Left lung (tissue), 10 donors: ENCODE measurements around the gene IL36A. TPM values are rescaled to one million over a fixed set of nuclear protein-coding genes. Genes with fewer than 3 reads are reported as not detected.

Experiments
- ATAC-seq: fragments of 200-7000 bp; cut with Tn5 transposase; one replicate; pipeline ENCODE4 v1.9.1; 2020; ENCODE audit warnings: moderate library complexity
- DNase-seq, 4 donors: peaks; one replicate each; pipeline ENCODE4 v3.0.0-alpha.2; 2013 to 2020
- H3K27ac ChIP-seq, 2 donors: fragments of 200-600 bp; sonication (generic) in 1 of 2; one replicate each; pipeline versions ENCODE4 v1.5.0 to v1.8.0; 2020 to 2021
- H3K27me3 ChIP-seq, 2 donors: fragments of 200-600 bp; sonication (generic) in 1 of 2; one replicate each; pipeline versions ENCODE4 v1.5.0 to v1.8.0; 2020 to 2021
- H3K36me3 ChIP-seq, 2 donors: fragments of 200-600 bp; sonication (generic) in 1 of 2; one replicate each; pipeline versions ENCODE4 v1.5.0 to v1.8.0; 2020 to 2021
- H3K4me1 ChIP-seq, 2 donors: fragments of 200-600 bp; one replicate each; pipeline ENCODE4 v1.8.0; 2021
- H3K4me3 ChIP-seq, 2 donors: fragments of 200-600 bp; sonication (generic) in 1 of 2; one replicate each; pipeline versions ENCODE4 v1.5.0 to v1.8.0; 2020 to 2021; ENCODE audit warnings: mild to moderate bottlenecking in 1 of 2
- H3K9me3 ChIP-seq, 2 donors: fragments of 200-600 bp; sonication (generic) in 1 of 2; one replicate each; pipeline versions ENCODE4 v1.5.0 to v1.8.0; 2020 to 2021
- intact Hi-C, 2 donors: fragments of 100-400 bp; cut with DNase I; formaldehyde crosslinking; loops; one replicate each; pipeline versions ENCODE4 v1.11.2 to v1.14.2; 2022
- polyA plus RNA-seq, 6 donors: library from polyadenylated mRNA; unstranded; fragments of 120-200 nt; gene quantifications; one replicate each; pipeline ENCODE4 v1.2.1, GENCODE V29; 2013; ENCODE audit not compliant: insufficient read length in 6 of 6
- total RNA-seq, 2 donors: library from RNA; stranded (reverse); fragmentation: NEBNext Ultra II Directional; extraction: Animal tissue kit (Norgen Biotek cat#: 25700); gene quantifications; one replicate each; pipeline ENCODE4 v1.2.1, GENCODE V29; 2021
- TF ChIP-seq, protein P1 (sequence below), 2 donors: fragments of 200-600 bp; sonication (generic) in 1 of 2; IDR thresholded peaks; one replicate each; pipeline versions ENCODE4 v1.5.0 to v1.8.0; 2021; ENCODE audit warnings: antibody characterized with exemption in 2 of 2
- donor health status: DM: no; HTN: yes; CAD: no.
- donor health status: DM: no; HTN: no; CAD: no.

Gene IL36A
- total and polyA plus RNA-seq, 8 donors, result not detected

DNA sequence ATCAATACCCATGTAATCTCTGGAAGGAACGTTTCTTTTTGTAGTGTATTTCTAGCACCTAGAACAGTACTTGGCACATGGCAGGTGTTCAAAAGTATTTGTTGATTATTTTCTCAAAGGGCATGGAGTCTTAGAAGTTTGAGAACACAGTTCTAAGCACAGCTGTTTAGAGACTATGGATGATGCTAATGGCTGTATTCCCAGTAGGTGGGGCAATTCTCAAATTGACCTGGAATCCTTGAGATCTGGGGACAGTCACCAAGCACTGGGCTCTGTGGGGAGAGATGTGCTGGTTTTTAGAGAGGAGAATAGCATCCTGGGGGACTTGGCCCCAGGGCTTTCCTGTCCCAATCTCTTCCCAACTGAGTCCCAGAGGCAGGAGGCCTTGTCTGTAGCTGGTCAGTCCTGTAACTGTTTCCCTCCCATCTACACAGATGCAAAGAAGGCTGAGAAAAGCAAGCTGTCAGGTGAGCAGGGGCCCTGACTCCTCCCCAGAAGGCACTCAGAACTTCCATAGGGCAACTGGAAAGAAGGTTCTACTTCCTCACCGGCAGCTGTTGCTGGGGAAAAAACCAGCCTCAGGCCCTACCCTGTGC lies 44.9 kb upstream of the IL36A start:
- H3K36me3 ChIP-seq, result no peaks in the 10 kb centered on the region
- no peaks in the 10 kb centered on the region for H3K9me3 ChIP-seq
- intact Hi-C loops, result no loop called here
- H3K27ac ChIP-seq, result no peak overlapping the region
- no peaks in the 10 kb centered on the region for H3K27me3 ChIP-seq
- no peak overlapping the region for H3K4me3 ChIP-seq
- TF ChIP-seq, protein P1, sequence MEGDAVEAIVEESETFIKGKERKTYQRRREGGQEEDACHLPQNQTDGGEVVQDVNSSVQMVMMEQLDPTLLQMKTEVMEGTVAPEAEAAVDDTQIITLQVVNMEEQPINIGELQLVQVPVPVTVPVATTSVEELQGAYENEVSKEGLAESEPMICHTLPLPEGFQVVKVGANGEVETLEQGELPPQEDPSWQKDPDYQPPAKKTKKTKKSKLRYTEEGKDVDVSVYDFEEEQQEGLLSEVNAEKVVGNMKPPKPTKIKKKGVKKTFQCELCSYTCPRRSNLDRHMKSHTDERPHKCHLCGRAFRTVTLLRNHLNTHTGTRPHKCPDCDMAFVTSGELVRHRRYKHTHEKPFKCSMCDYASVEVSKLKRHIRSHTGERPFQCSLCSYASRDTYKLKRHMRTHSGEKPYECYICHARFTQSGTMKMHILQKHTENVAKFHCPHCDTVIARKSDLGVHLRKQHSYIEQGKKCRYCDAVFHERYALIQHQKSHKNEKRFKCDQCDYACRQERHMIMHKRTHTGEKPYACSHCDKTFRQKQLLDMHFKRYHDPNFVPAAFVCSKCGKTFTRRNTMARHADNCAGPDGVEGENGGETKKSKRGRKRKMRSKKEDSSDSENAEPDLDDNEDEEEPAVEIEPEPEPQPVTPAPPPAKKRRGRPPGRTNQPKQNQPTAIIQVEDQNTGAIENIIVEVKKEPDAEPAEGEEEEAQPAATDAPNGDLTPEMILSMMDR (IDR thresholded peaks at IDR 0.05), result no peak
- no peak for ATAC-seq
- no peak for DNase-seq
- H3K4me1 ChIP-seq, result no peaks in the 10 kb centered on the region

DNA sequence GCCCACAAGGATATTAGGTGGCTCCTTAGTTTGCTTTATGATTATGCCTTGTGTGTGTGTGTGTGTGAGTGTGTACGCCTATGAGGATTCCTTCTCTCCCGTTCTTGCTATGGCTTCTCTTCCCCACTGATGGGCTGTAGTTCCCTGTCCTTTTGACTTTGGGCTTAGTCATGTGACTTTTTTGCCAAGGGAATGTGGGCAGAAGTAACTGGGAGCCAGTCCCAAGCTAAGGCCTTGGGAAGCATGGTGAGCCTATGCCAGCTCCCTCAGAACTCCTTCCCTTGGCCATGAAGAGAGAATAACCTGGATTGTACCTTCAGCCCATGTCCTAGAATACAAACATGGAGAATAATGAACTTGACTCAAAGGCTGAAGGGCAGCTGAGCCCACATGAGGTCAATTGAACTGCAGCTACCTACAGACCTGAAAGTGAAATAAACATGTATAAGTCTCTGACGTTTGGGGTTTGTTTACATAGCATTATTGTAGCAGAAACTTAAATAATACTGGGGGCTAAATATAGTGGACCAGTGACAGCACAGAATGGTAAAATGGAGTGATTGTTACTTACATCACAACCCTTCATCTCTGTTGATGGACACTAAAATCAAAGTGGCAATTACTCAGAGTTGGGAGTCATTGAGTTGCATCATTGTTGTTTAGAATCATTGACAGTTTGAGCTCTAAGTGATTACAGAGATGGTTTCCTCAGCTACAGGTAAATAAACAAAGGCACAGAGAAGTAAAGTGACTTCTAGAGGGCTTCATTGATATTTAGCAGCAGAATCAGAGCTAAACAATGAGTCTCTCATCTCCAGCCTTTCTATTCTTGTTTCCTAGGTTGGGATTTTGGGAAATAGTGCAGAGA lies 42.7 kb upstream of the IL36A start:
- TF ChIP-seq, protein P1 (IDR thresholded peaks at IDR 0.05), result no peak
- no peak overlapping the region for H3K4me3 ChIP-seq
- H3K4me1 ChIP-seq, result no peaks in the 10 kb centered on the region
- no peaks in the 10 kb centered on the region for H3K36me3 ChIP-seq
- intact Hi-C loops, result no loop called here
- no peaks in the 10 kb centered on the region for H3K27me3 ChIP-seq
- ATAC-seq, result no peak
- DNase-seq, result no peak
- no peaks in the 10 kb centered on the region for H3K9me3 ChIP-seq
- H3K27ac ChIP-seq, result no peak overlapping the region

DNA sequence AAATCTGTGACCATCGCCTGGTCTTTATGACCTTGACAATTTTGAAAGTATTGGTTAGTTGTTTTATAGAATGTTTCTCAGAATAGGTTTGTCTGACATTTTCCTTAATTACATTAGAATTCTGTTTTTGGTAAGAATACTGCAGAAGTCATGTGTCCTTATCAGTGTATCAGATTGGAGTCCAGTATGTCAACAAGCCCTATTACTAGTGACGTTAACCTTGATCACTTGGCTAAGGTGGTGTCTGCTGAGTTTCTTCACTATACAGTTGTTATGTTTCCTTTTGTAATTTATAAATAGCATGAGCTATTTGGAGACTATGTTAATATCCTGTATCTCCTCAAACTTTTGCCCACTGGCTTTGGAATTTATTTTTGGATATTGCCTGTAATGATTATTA lies 38.2 kb upstream of the IL36A start:
- Histone ChIP-seq H3K27me3 (no peaks in the 10 kb centered on the region), H3K36me3 (no peaks in the 10 kb centered on the region), H3K27ac (no peak overlapping the region), H3K4me3 (no peak overlapping the region), H3K9me3 (no peaks in the 10 kb centered on the region), H3K4me1 (no peaks in the 10 kb centered on the region)
- TF ChIP-seq, protein P1 (IDR thresholded peaks at IDR 0.05), result no peak
- ATAC-seq (no peak), DNase-seq (no peak)
- intact Hi-C loops, result no loop called here

DNA sequence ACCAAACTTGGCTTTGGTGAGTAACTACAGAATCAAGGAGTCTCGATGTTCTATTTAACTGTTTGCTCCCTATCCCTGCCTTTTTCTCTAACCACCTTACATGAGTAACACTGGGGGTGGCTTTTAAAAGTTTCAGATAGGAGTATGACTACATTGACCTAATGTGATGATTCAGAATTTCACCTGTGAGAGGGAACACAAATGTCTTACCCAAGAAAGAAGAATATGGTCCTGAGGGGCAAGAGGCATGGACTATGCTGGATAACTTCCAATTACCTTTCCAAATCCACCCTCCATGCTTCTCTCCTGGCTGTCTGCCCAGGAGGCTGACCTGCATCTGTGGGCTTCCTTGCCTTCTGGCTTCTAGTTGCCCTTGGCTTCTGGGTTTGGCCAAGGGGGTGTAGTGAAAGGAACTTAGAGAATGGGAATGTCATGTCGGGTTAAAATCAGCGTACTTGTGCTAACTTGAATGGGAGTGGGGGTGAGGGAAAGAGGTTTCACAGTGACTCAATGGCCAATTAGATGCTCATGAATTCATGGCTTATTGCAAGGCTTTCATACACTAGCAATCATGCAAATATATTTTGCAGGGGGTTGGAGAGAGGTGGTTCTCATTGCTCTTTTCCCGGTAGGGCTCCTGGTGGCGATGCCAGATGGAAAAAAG lies 32.7 kb upstream of the IL36A start:
- no peak overlapping the region for H3K4me3 ChIP-seq
- no peaks in the 10 kb centered on the region for H3K9me3 ChIP-seq
- DNase-seq, result no peak
- intact Hi-C loops, result no loop called here
- no peaks in the 10 kb centered on the region for H3K4me1 ChIP-seq
- H3K27me3 ChIP-seq, result peaks cover 0 to 13% of the 10 kb centered on the region in 2 donors
- TF ChIP-seq, protein P1 (IDR thresholded peaks at IDR 0.05), result no peak
- no peak overlapping the region for H3K27ac ChIP-seq
- no peak for ATAC-seq
- H3K36me3 ChIP-seq, result no peaks in the 10 kb centered on the region

DNA sequence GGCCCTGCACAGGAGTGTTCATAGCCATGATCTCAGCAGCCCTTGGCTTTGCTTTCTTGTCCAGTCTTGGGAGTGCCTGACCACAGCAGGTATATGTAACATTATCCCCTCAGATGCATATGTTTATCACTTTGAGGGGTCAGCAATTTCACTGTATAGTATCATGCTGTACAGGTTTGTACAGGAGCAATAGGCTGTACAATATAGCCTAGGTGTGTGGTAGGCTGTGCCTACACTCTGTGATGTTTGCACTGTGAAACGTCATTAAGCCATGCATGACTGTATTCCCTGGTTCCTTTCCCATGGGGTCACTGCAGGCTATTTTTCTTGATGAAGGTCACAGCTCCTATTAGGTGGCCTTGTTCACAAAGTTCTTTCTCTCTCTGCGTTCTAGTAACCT lies 32.1 kb upstream of the IL36A start:
- no peaks in the 10 kb centered on the region for H3K9me3 ChIP-seq
- DNase-seq, result no peak

More for the DNA sequence above, 32.1 kb upstream of the IL36A start:
- Histone ChIP-seq H3K4me3 (no peak overlapping the region), H3K36me3 (no peaks in the 10 kb centered on the region), H3K27me3 (peaks cover 0 to 14% of the 10 kb centered on the region in 2 donors), H3K4me1 (no peaks in the 10 kb centered on the region), H3K27ac (no peak overlapping the region)
- intact Hi-C loops, result no loop called here
- ATAC-seq, result no peak
- TF ChIP-seq, protein P1 (IDR thresholded peaks at IDR 0.05), result no peak
